Central memory CD4-positive, alpha-beta T cell (primary cell): ENCODE measurements around the gene ANAPC16.
"Not testable (repeated sequence)": the region's sequence is repeated elsewhere in the genome, so short reads cannot be mapped to it uniquely, and the experiment has no call there.

Source experiments
- DNase-seq: peaks from one replicate; pipeline ENCODE4 v3.0.0; 2022
- total RNA-seq, 3 experiments: gene quantifications; one replicate each; lab custom pipeline; 2026; lab: John Stamatoyannopoulos, UW

Gene ANAPC16
- 72.5 to 171 (median 110) reads per million in 3 experiments for total RNA-seq

DNA sequence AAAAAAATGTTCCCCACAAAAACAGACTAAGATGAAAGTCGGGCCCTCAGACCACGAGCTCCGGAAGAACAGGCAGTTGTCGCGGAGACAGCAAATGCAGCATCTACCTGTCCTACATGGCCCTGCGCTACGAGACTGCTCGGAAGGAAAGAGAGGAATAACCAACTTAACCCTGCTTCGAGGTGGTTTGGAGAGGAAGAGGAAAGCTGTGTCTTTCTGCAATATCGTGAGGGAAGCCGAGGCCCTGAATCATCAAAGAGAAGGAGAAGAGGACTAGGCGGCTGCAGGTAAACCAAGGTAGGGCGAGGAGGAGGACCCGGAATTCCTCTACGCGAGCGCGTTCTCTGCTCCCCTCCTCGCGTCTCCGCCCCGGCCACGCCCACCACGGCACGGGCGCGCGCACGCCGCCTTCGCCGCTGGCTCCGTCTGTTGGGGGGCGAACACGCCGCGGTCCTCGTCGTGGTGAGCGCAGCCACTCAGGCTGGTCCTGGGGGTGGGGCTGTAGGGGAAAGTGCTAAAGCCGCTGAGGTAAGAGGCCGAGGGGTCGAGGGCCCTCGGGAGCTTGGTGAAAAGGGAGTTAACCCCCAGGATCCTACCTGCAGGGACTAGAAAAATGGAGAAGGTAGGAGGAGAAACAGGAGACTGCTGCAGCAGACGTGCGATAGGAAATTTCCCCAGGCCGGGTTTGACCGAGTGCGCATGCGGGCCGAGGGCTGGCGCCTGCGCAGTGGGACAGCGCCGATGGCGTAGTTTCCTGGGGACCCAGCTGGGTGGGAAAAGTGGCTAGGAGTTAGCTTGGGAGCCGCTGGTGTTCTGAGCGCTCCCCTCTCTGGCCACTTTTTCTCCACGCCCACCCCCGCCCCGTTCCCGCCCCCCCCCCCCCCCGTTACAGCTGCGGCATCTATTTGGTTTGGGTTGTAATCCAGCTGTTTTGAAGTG lies at the start of gene ANAPC16, which contains the start of gene ASCC1:
ANAPC16 (plus strand) TSS at position 402 of the 939 bp plus-strand sequence. CDS start 7,903 bp downstream, outside the sequence.
ASCC1 (minus strand) TSS at position 666 of the 939 bp plus-strand sequence. CDS start 2,978 bp downstream, outside the sequence.
- peak; percentile 95 for DNase-seq

DNA sequence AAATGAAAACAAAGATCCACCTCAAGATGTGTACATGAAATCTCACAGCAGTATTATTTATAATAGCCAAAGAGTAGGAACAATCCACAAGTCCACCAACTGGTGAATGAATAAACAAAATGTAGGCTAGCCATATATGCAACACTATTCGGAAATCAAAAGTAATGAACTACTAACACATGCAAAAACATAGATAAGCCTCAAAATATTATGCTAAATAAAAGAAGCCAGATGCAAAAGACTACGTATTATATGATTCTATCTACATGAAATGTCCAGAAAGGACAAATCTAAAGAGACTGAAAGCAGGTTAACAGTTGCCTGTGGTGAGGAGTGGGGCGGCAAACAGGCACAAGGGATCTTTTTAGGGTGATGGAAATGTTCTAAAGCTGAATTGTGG lies 48.7 kb upstream of the ANAPC16 start:
- no peak for DNase-seq

DNA sequence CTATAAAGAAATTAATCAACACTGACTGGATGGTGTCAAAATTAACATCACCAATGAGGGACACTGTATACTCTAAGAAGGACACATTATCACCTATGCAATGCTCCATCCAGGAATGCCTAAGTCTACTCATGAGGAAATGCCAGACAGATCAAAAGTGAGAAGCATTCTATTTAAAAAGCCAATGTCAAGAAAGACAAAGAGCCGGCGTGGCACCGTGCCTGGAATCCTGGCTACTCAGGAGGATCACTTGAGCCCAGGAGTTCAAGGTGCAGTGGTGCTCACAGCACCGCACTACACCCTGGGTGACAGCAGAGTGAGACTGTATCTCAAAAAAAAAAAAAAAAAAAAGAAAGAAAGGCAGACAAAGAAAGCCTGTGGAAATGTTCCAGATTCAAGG lies 45.5 kb upstream of the ANAPC16 start:
- no peak for DNase-seq

DNA sequence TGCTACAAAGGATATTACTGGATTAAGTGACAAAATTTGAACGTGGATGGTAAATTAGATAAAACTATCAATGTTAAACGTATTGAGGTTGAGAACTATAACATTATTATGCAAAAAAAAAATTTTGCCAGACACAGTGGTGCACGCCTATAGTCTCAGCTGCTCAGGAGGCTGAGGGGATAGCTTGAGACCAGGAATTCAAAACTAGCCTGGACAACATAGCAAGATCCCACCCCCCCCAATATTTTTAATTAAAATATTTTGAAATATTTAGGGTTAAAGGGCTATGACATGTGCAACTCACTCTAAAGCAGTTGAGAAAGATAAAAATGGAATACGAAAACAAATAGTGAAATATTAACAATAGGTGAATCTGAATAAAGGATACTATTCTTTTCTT lies 45.1 kb upstream of the ANAPC16 start:
- no peak for DNase-seq

DNA sequence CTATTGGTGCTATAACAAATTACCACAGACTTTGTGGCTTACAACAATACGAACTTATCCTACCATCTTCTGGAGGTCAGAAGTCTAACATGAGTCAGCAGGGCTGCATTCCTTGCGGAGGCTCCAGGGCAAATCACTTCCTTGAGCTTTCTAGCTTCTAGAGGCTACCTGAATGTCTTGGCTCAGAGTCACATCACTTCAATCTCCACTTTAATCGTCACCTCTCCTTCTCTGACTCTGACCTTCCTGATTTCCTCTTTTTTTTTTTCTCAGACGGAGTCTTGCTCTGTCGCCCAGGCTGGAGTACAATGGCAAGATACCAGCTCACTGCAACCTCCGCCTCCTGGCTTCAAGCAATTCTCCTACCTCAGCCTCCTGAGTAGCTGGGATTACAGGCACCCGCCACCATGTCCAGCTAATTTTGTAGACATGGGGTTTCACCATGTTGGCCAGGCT lies 44.6 kb upstream of the ANAPC16 start:
- no peak for DNase-seq

DNA sequence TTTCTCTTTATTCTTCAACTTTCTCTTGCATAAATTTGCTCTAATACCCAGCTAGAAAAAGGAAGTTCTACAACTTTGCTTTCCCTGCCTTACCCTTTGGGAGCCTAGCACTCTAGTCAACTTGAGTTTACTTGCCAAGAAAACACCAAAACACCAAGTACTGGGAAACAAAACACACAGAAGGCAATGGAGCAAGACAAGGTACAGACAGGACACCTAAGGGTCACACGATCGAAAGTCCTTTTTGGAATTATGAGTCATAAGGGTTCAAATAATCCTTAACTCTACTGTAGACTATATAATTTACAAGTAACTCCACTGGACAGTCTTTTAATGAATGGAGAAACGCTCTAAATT lies 42.6 kb upstream of the ANAPC16 start:
- DNase-seq, result no peak

DNA sequence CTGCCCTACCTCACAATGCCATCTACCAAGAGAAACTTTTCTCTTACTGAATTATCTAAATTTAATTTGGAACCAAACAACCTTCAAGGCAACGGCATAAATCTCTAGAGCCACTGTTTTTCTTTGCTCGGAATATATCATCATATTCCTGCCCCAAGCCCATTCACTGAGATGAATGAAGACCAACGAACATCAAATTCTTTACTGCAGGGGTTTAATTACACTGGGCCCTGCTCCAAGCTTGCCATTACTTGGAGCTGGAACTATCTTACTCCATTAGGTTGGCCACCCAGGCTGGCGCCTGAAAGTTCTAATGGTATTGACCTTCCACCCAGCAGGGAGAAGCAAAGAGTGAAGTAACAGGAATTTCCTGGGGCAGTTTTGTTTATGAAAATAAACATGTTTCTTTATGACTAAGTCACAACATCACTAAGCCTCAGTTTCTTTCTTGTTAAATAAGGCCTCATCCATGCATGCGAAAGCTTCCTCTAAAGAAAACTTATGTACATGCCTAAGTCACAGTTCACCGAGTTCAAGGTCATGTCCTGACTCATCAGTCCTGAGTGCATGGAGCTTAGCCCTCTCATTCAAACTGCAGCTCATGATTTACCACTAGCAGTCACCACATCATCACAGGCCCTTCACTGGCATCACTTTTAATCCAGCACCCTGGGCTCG lies 42.1 kb upstream of the ANAPC16 start:
- no peak for DNase-seq

DNA sequence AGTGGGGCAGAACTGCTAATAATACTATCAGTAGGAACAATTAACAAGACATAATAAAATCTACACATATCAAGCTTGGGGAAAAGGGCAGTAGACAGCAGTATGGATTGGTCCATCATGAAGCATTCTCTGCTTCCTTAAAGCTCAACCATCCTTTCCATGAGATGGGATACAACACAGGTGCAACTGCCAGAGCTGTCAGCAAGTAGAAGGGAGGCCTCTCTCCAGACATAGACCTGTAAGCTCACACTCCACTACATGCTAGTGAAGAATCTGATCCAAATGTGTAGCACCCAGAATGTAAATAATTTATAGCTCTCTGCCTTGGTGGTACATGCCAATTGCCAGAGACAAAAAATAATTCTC lies 41.5 kb upstream of the ANAPC16 start:
- DNase-seq, result no peak

DNA sequence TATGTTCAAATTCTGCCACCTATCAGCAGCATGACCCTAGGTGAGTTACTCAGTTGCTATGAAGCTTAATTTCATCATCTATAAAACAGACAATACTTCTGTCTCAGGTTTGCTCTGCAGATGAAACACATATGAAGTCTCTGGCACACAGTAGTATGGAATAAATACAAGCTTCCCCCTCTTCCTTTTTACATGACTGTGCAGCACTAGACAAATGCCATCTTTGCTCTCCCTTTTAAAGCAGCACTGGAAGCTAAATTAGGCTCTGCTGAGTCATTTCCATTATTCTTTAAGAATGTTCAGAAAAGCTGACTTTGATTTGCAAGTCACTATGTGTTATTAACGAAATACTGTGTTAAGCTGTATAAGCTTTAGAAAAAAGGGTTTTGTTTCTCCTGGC lies 40.7 kb upstream of the ANAPC16 start:
- DNase-seq, result no peak

DNA sequence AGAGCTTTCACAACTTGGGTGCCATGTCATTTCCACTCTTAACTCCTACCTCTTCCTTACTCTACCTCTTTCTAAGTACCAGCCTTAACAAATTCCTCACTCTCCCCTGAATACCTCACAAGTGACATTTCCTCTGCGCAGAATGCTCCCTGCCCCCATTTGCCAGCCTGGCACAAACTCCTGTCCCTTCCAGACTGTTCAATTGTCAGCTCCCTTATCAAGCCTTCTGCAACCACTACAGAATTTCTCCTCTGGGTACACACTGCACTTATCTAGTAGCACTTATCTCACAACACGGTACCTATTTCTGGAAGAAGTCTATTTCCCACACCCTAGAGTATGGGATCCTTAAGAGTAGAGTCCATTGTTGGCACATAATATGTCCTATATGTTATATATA lies 39.1 kb upstream of the ANAPC16 start:
- no peak for DNase-seq

DNA sequence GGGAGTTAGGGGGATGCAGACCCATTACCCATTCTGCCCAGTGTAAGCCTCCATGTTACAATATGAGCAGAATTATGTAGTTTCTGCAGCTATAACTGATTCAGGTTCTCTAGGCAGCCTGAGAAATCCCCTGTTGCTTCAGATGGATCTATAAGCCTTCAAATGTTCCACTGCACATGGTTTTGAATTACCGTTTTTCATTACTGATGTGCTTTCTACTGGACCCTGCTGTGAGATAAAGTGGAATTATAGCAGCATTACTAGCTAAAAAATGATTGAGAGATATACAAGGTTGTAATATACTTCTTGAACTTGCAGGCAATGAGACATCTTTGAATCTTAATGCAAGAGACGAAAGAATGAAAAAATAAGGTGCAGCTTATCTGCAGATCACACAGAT lies 38.4 kb upstream of the ANAPC16 start:
- no peak for DNase-seq

DNA sequence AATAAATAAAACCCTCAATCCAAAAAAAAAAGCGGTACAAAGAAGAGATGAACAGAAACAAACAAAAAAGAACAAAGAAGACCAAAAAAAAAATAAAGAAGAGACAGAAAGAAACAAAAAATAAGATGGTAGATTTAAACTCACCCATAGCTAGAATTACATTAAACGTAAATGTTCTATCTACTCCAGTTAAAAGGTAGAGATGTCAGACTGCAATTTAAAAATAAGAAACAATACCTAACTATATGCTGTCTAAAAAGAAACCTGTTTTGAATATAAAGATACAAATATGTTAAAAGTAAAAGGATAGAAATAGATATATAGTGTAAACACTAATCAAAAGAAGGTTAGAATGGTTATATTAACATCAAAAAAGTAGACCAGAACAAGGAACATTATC lies 31.7 kb upstream of the ANAPC16 start:
- no peak for DNase-seq

DNA sequence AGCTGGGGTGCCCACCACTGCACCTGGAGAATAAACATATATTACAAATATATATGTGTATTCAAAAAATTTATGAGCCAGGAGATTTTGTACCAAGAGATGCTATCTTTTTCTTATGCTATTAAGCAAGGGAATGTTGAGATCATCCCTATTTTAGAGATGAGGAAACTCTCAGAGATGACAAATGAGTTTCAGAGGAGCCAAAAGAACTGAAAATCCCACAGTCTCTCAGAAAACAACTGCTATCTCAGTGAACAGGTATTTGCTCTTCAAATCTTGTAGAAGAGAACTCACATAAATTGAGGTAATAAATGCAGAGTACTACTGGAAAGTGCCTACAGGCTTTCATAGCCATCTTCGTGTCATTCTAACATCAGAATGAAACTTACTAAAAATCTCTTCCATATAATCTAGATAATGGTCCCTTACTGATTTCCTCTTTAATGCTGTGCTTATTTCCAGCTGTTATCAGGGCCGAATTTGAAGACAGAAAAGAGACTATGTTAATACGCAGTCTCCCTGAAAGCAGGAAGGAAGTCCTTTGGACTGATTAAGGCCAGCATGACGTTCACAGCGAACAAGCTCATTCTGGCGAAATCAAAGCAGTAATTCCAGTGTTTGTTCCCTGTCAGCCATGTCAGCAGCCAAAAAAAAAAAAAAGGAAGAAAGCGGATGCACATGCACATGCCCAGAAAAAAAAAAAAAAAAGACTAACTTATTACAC lies 29.4 kb upstream of the ANAPC16 start:
- no peak for DNase-seq

DNA sequence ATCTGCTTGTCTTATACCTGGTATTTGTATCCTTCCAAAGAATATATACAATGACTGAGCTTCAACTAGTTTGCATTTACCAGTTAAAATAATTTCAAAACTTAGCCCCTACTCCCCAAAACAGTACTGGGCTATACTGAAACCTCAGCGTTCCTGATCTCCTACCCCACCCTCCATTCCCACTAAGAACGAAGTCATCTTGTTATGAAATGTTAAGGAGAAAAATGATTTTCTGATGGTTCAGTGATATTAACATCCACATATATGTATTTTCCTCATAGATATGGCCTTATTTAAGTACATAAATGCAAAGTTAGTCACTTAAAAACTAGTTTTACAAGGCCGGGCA lies 28.9 kb upstream of the ANAPC16 start:
- no peak for DNase-seq

DNA sequence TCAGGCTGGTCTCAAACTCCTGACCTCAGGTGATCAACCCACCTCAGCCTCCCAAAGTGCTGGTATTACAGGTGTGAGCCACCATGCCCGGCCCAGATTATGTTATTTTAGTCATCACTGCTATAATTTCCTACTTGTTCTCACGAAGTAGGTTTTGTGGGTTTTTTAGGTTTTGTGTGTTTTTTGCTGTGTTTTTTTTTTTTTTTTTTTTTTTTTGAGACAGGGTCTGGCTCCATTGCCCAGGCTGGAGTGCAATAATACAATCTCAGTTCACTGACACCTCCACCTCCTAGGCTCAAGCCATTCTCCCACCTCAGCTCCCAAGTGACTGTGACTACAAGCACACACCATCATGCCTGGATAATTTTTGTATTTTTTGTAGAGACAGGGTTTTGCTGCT lies 20.9 kb upstream of the ANAPC16 start:
- no peak for DNase-seq

DNA sequence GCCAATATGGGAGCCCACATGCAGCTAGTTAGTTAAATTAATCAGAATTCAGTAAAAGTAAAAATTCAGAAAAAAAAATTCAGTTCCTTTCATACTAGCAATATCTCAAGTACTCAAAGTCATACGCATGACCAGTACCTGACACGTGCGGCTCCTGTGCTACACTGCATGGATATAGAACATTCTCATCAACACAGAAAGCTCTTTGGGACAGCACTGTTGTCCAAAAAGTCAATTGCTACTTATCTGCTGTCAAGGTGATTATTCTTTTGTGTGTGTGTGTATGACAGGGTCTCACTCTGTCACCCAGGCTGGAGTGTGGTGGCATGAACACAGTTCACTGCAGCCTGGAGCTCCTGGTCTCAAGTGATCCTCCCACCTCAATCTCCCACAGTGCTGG lies 14.9 kb upstream of the ANAPC16 start:
- DNase-seq, result no peak

DNA sequence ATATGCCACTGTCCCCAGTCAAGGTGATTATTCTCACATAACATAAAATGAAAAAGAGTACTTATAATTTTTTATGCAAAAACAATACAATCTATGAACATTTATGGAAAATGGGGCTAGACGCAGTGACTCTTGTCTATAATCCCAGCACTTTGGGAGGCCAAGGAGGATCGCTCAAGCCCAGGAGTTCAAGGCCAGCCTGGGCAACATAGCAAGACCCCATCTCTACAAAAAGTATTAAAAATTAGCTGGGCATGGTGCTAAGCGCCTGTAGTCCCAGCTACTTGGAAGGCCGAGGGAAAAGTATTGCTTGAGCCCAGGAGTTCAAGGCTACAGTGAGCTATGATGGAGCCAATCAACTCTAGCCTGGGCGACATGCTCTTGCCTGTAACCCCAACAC lies 14.5 kb upstream of the ANAPC16 start:
- DNase-seq, result no peak

DNA sequence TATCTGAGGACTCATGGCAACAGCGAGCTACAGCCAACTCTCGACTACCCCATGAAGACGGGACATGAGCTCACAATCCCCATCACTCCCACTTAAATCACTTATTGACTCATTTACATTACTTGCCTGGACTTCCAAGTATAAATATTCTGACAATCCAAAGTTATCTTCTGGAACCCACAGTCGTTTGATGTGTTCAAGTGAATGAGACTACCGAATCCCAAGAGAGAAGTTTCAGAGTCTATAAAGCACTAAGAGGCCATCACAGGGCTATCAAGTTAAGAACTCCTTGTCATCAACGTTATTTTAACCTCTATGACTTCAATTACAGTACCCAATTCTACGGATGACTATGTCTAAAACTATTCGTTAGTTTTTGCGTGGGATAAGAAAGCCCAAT lies 11.5 kb upstream of the ANAPC16 start:
- DNase-seq, result no peak

DNA sequence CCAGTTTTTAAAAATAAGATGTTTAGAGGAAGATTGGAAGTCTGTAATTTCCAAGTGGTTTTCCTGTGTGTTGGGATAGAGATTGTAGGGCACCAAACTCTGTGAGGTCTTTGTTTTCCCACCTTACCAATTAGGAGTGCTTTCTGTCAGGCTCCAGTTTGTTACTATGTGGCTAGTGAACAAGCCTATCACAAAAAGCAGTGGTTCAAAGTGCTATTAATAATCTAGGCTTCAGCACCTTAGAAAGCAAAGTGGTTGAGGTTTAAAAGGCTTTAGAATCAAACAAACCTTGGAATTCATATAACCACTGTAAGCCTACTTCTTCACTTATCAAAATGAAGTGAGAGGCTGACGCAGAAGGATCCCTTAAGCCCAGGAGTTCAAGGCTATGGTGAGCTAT lies 11.1 kb upstream of the ANAPC16 start:
- no peak for DNase-seq

DNA sequence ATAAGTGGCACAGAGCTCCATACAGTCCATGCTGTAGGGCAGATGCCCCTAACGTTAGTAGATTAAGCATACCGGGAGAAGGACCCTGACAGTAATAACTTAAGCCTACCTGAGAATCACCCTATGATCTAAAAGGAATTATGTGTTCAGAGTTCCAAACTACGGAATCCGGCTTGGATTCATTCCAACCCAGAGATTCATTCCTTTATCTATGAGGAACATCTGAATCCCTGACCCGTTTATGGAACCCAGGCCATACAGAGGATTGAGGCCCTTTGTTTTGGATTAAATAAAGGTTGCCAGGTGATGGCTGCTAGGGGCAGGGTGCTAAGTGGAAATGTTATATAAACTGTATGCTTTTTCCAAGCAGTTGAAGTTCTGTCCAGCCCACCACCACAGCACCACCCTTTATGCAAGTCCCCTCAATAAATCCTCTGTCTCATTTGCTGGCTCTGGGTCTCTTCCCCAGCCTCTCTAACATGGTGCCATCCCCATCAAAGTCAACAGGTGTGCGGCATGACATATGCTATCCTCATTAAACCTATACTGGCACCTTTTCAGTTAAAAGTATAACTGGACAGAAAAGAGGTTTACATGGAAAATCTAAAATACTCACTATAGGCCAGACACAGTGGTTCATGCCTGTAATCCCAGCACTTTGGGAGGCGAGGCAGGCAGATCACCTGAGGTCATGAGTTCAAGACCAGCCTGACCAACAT lies 9.1 kb upstream of the ANAPC16 start:
- DNase-seq, result no peak

DNA sequence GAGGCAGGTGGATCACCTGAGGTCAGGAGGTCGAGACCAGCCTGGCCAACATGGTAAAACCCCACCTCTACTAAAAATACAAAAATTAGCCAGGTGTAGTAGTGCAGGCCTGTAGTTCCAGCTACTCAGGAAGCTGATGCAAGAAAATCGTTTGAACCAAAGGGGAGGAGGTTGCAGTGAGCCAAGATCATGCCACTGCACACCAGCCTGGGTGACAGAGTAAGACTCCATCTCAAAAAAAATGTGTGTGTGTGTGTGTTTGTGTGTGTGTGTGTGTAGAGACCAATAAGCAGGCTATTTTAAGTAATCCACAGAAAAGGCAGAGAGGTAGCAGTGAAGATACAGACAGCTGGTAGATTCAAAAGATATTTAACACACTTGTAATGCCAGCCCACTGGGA lies 7.3 kb upstream of the ANAPC16 start:
- DNase-seq, result not testable (repeated sequence)

DNA sequence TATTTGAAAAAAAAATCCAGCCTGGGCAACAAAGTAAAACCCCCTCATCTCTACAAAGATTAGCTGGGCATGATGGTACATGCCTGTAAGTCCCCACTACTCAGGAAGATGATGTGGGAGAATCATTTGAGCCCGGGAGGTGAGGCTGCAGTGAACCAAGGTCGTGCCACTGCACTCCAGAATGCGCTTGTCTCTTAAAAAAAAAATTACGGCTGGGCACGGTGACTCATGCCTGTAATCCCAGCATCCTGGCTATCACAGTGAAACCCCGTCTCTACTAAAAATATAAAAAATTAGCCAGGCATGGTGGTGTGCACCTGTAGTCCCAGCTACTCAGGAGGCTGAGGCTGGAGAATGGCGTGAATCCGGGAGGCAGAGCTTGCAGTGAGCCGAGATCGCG lies 4.4 kb upstream of the ANAPC16 start:
- not testable (repeated sequence) for DNase-seq

DNA sequence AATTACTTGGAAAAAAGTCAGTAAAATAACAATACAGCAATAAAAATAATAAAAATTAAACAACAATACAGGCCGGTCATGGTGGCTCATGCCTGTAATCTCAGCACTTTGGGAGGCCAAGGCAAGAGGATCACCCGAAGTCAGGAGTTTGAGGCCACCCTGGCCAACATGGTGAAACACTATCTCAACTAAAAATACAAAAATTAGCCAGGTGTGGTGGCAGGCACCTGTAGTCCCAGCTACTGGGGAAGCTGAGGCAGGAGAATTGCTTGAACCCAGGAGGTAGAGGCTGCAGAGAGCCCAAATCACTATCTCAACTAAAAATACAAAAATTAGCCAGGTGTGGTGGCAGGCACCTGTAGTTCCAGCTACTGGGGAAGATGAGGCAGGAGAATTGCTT lies 4.0 kb upstream of the ANAPC16 start:
- DNase-seq, result not testable (repeated sequence)
